ENCODE measurements around the gene ABCC10. TPM values are rescaled to one million over a fixed set of nuclear protein-coding genes. Genes with fewer than 3 reads are reported as not detected.
"Not testable (repeated sequence)": the region's sequence is repeated elsewhere in the genome, so short reads cannot be mapped to it uniquely, and the experiment has no call there.

Gene ABCC10
- total RNA-seq, 2 donors from 2014 or later: 24.3 to 58.9 TPM

DNA sequence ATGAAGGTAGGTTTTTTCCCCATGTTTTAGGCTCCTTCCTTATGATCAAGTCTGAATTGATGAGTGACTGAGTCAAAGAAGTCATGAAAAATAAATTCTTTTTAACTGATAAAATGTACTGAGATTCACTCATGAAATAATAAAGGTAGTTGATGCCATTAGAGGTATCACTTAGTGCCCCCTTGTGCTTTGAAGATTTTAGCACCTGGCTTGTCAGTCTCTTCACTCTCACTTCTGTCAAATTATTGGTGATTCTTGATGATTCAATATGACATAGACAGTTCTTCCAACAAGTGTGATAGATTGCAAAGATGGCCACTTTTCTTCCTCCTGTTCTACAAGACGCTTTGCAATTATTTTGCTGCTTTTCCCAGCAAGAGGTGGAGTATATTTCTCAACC, 32.2 kb downstream of the ABCC10 start:
- no peaks in the 10 kb centered on the region for H3K36me3 ChIP-seq
- peaks cover 8% of the 10 kb centered on the region for H3K27me3 ChIP-seq (replicated peaks; ENCODE audit: insufficient read depth)
- peaks cover 0 to 12% of the 10 kb centered on the region in 2 donors for H3K4me1 ChIP-seq (ENCODE audit: control insufficient read depth in 1 of 2, low read depth in 2 of 2)
- no peaks in the 10 kb centered on the region for H3K9me3 ChIP-seq
- H3K4me3 ChIP-seq: no peak overlapping the region
- TF ChIP-seq, protein P1, sequence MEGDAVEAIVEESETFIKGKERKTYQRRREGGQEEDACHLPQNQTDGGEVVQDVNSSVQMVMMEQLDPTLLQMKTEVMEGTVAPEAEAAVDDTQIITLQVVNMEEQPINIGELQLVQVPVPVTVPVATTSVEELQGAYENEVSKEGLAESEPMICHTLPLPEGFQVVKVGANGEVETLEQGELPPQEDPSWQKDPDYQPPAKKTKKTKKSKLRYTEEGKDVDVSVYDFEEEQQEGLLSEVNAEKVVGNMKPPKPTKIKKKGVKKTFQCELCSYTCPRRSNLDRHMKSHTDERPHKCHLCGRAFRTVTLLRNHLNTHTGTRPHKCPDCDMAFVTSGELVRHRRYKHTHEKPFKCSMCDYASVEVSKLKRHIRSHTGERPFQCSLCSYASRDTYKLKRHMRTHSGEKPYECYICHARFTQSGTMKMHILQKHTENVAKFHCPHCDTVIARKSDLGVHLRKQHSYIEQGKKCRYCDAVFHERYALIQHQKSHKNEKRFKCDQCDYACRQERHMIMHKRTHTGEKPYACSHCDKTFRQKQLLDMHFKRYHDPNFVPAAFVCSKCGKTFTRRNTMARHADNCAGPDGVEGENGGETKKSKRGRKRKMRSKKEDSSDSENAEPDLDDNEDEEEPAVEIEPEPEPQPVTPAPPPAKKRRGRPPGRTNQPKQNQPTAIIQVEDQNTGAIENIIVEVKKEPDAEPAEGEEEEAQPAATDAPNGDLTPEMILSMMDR (IDR thresholded peaks at IDR 0.05): no peak
- ATAC-seq (ENCODE audit: insufficient number of reproducible peaks, low FRiP score, low read depth): no peak
- no peak overlapping the region for H3K27ac ChIP-seq
- no peak for DNase-seq (ENCODE audit: low spot score)

DNA sequence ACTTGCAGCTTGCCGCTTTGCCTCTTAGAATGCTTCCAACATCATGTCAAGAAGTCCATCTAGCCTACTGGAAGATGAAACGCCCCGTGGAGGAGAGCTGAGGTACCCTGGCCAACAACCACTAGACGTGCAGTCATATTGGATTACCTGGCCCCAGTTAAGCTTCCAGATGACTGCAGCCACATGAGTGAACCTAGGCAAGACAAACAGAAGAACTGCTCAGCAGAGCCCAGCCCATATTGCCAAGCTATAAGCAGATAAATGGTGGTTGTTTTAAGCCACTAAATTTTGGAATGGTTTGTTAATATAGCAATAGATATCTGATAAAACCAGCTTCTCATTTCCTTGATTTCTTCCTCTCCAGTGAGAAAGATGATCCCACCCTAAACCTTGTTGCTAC, 32.7 kb downstream of the ABCC10 start:
- Histone ChIP-seq H3K4me1 (ENCODE audit: control insufficient read depth in 1 of 2, low read depth in 2 of 2) (peaks cover 0 to 7% of the 10 kb centered on the region in 2 donors), H3K36me3 (no peaks in the 10 kb centered on the region), H3K4me3 (no peak overlapping the region), H3K27me3 (replicated peaks; ENCODE audit: insufficient read depth) (peaks cover 8% of the 10 kb centered on the region), H3K9me3 (no peaks in the 10 kb centered on the region), H3K27ac (no peak overlapping the region)
- ATAC-seq (ENCODE audit: insufficient number of reproducible peaks, low FRiP score, low read depth) (no peak), DNase-seq (ENCODE audit: low spot score) (no peak)
- TF ChIP-seq, protein P1 (IDR thresholded peaks at IDR 0.05): no peak

DNA sequence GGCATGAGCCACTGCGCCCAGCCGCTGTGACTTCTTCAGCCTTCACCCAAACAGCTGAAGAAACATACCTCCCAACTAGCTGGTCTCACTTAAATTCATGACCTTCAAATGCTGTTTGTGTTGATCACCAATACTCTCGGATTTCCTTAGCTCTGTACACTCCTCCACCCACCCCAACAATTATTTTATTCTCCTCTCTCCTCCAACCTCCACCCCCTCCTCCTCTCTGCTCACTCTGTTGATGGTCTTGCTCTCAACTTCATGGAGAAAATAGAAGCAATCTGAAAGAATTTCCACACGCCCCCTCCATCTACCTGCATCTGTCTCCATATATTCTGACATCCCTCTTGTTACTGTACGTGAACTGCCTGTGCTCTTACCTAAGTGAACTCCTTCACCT, 34.6 kb downstream of the ABCC10 start:
- H3K4me1 ChIP-seq (ENCODE audit: control insufficient read depth in 1 of 2, low read depth in 2 of 2): no peaks in the 10 kb centered on the region
- no peak overlapping the region for H3K4me3 ChIP-seq
- H3K27me3 ChIP-seq (replicated peaks; ENCODE audit: insufficient read depth): peaks cover 8% of the 10 kb centered on the region
- DNase-seq (ENCODE audit: low spot score): no peak
- H3K27ac ChIP-seq: no peak overlapping the region
- ATAC-seq (ENCODE audit: insufficient number of reproducible peaks, low FRiP score, low read depth): no peak
- H3K36me3 ChIP-seq: no peaks in the 10 kb centered on the region
- TF ChIP-seq, protein P1 (IDR thresholded peaks at IDR 0.05): no peak
- H3K9me3 ChIP-seq: no peaks in the 10 kb centered on the region

DNA sequence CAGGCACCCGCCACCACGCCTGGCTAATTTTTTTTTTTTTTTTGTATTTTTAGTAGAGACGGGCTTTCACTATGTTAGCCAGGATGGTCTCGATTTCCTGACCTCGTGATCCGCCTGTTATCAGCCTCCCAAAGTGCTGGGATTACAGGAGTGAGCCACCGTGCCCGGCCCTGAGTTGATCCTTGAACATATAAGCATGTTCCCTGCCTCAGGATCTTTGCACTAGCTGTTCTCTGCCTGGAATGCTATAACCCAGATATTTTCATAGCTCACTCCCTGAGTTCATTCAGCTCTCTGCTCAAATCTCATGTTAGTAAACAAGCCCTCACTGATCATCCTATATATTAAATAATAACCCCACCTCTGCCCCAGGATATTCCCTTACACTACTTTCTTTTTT, 37.0 kb downstream of the ABCC10 start:
- Histone ChIP-seq H3K36me3 (no peaks in the 10 kb centered on the region), H3K27ac (no peak overlapping the region), H3K4me3 (no peak overlapping the region), H3K9me3 (no peaks in the 10 kb centered on the region), H3K27me3 (replicated peaks; ENCODE audit: insufficient read depth) (peaks cover 4% of the 10 kb centered on the region), H3K4me1 (ENCODE audit: control insufficient read depth in 1 of 2, low read depth in 2 of 2) (no peaks in the 10 kb centered on the region)
- ATAC-seq (ENCODE audit: insufficient number of reproducible peaks, low FRiP score, low read depth): no peak
- no peak for DNase-seq (ENCODE audit: low spot score)
- TF ChIP-seq, protein P1 (IDR thresholded peaks at IDR 0.05): no peak

DNA sequence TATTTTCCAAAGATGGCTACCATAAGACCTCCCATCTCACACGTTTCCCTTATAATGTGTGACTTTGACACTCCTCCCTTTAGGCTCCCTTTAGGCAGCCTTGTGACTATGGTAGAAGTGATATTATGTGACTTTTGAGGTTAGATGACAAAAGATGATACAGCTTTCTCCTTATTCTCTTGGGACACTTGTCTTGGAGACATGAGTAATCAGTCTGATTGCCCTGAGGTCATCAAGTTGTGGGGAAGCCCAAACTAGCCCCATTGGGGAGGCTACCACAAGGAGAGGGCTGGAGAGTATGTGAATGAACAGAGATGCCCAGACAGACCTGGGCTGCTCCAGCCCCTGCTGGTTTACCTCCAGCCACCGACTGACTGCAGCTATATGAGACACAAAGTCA, 38.6 kb downstream of the ABCC10 start:
- peaks cover 4% of the 10 kb centered on the region for H3K27me3 ChIP-seq (replicated peaks; ENCODE audit: insufficient read depth)
- H3K4me3 ChIP-seq: no peak overlapping the region
- DNase-seq (ENCODE audit: low spot score) (no peak), ATAC-seq (ENCODE audit: insufficient number of reproducible peaks, low FRiP score, low read depth) (no peak)
- no peaks in the 10 kb centered on the region for H3K9me3 ChIP-seq
- TF ChIP-seq, protein P1 (IDR thresholded peaks at IDR 0.05): no peak
- no peak overlapping the region for H3K27ac ChIP-seq
- H3K36me3 ChIP-seq: no peaks in the 10 kb centered on the region
- no peaks in the 10 kb centered on the region for H3K4me1 ChIP-seq (ENCODE audit: control insufficient read depth in 1 of 2, low read depth in 2 of 2)

DNA sequence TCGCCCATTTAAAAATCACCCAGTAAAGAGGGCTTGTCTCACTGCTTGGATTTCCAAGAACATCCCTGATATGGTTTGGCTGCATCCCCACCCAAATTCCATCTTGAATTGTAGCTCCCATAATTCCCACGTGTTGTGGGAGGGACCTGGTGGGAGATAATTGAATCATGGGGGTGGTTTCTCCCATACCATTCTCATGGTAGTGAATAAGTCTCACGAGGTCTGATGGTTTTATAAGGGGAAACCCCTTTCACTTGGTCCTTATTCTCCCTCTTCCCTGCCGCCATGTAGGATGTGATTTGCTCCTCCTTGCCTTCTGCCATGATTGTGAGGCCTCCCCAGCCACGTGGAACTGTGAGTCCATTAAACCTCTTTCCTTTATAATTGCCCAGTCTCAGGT, 39.9 kb downstream of the ABCC10 start:
- DNase-seq (ENCODE audit: low spot score); ATAC-seq (ENCODE audit: insufficient number of reproducible peaks, low FRiP score, low read depth); H3K27ac ChIP-seq; H3K27me3 ChIP-seq (replicated peaks; ENCODE audit: insufficient read depth); H3K36me3 ChIP-seq; H3K4me1 ChIP-seq (ENCODE audit: control insufficient read depth in 1 of 2, low read depth in 2 of 2); H3K9me3 ChIP-seq; H3K4me3 ChIP-seq: not testable (repeated sequence)

All from thoracic aorta (tissue), 2 donors.